Neutrophil (primary cell): ENCODE results near the gene KLHL29.
"Not testable (repeated sequence)": the region's sequence is repeated elsewhere in the genome, so short reads cannot be mapped to it uniquely, and the experiment has no call there.

ENCODE experiments used
- H3K27ac ChIP-seq: fragments of 200-600 bp; sonication (generic); 2 replicates; pipeline ENCODE4 v1.5.1; 2016; ENCODE audit warnings: mild to moderate bottlenecking, moderate library complexity
- H3K27me3 ChIP-seq: fragments of 200-600 bp; sonication (generic); 2 replicates; pipeline ENCODE4 v1.6.0; 2016; ENCODE audit warnings: mild to moderate bottlenecking
- H3K36me3 ChIP-seq: fragments of 200-600 bp; sonication (generic); 2 replicates; pipeline ENCODE4 v1.5.1; 2017
- H3K4me1 ChIP-seq, 2 experiments: fragments of 200-600 bp in 1 of 2; sonication (generic) in 1 of 2; 1 replicate in 1 of 2; 2 replicates in 1 of 2; pipeline versions ENCODE4 v1.5.1 to v1.6.1; 2013 to 2016; ENCODE audit warnings: low read depth in 1 of 2, low read length in 1 of 2, mild to moderate bottlenecking in 1 of 2, moderate library complexity in 1 of 2; ENCODE audit not compliant: control insufficient read depth in 1 of 2, insufficient read depth in 1 of 2
- H3K4me3 ChIP-seq, 2 experiments: fragments of 200-600 bp in 1 of 2; sonication (generic) in 1 of 2; 1 replicate in 1 of 2; 2 replicates in 1 of 2; pipeline ENCODE4 v1.5.1; 2013 to 2016; ENCODE audit warnings: low read depth in 1 of 2, low read length in 1 of 2, mild to moderate bottlenecking in 1 of 2, moderate library complexity in 1 of 2
- H3K9me3 ChIP-seq: fragments of 200-600 bp; sonication (generic); 2 replicates; pipeline ENCODE4 v1.5.1; 2016
- TF ChIP-seq, protein P1 (sequence below): fragments of 200-600 bp; sonication (generic); IDR thresholded peaks from 2 replicates; pipeline ENCODE4 v1.5.1; 2016; ENCODE audit warnings: antibody characterized with exemption

The KLHL29 gene

DNA sequence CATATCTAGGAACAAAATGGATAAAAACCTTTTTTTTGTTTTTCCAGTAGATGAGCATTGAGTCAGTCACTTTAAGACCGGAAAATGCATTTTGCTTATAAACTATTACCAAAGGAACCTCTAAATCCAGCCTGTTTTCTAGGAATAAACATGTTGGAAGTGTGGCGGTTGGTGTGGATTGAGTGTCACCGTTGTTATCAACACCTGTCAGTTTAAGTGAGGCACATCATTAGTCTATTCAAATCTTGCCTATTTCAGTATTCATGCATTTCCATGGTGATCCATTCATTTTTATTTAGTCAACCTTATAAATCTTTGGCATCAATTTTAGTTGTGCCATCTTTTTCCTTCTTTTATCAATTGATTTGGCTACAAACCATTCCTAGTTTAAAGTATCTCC, 3.3 kb downstream of the KLHL29 start:
- Histone ChIP-seq H3K27ac (no peak overlapping the region), H3K27me3 (peaks cover 100% of the 10 kb centered on the region), H3K4me1 (peaks cover 0 to 12% of the 10 kb centered on the region in 2 experiments), H3K9me3 (no peaks in the 10 kb centered on the region), H3K4me3 (no peak overlapping the region), H3K36me3 (no peaks in the 10 kb centered on the region)
- TF ChIP-seq, protein P1, sequence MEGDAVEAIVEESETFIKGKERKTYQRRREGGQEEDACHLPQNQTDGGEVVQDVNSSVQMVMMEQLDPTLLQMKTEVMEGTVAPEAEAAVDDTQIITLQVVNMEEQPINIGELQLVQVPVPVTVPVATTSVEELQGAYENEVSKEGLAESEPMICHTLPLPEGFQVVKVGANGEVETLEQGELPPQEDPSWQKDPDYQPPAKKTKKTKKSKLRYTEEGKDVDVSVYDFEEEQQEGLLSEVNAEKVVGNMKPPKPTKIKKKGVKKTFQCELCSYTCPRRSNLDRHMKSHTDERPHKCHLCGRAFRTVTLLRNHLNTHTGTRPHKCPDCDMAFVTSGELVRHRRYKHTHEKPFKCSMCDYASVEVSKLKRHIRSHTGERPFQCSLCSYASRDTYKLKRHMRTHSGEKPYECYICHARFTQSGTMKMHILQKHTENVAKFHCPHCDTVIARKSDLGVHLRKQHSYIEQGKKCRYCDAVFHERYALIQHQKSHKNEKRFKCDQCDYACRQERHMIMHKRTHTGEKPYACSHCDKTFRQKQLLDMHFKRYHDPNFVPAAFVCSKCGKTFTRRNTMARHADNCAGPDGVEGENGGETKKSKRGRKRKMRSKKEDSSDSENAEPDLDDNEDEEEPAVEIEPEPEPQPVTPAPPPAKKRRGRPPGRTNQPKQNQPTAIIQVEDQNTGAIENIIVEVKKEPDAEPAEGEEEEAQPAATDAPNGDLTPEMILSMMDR = no peak

DNA sequence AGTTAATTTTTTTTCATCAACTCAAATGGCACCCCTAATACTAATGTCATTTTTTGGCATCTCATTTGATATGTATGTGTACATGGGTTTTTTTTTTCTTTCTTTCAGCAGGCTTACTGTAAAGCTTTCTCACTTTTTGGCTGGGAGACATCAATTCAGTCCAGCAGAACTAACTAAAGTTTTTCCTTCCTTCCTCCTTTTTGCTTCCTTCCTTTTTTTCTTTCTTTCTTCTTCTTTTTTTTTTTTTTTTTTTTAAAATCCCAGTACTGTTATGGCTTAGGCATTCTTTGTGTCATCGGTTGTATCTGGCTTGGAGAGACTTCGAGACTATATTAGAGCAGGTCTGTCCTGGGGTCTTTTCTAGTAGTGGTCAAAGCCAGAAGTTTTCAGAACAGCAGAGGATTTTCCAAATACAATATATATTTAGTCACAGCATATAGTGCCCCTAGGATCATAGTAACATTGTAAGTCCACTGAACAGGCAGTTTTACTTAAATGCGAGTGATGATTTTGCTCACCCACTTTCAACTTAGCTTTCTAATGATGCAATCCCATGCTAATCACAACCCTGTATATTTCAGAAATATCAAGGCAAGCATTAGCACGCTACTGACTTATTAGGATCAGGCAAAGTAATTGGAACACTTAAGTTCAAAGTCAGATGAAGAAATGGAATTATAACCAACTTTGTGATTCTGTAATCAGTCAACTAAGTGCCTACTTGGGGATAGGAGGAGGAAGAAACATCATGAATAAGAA, 4.0 kb downstream of the KLHL29 start:
- H3K36me3 ChIP-seq = no peaks in the 10 kb centered on the region

DNA sequence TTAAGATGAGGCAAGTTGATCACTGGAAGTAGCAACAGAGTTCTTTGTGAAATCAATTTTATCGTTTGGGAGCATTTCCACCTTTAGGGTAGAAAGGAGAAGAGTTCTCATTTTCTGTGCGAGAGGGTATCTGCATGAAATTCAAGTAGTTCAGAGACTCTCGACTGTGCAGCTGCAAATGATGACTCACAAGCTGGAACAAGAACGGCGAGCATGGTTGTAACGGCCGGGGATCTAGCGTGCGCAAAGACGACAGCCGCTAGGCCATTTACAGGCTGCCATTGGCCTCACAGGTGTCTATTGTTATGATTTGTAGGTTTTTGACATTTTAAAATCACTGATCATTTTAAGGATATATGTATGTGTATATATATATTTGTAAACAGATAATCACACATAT, 5.2 kb downstream of the KLHL29 start:
- no peak overlapping the region for H3K27ac ChIP-seq
- no peaks in the 10 kb centered on the region for H3K9me3 ChIP-seq
- TF ChIP-seq, protein P1 = no peak
- peaks cover 0 to 12% of the 10 kb centered on the region in 2 experiments for H3K4me1 ChIP-seq
- H3K4me3 ChIP-seq = no peak overlapping the region
- no peaks in the 10 kb centered on the region for H3K36me3 ChIP-seq
- peaks cover 100% of the 10 kb centered on the region for H3K27me3 ChIP-seq

More for the DNA sequence above, 4.0 kb downstream of the KLHL29 start:
- TF ChIP-seq, protein P1 = no peak
- Histone ChIP-seq H3K27me3 (peaks cover 100% of the 10 kb centered on the region), H3K4me1 (peaks cover 0 to 12% of the 10 kb centered on the region in 2 experiments), H3K27ac (no peak overlapping the region), H3K9me3 (no peaks in the 10 kb centered on the region), H3K4me3 (no peak overlapping the region)

DNA sequence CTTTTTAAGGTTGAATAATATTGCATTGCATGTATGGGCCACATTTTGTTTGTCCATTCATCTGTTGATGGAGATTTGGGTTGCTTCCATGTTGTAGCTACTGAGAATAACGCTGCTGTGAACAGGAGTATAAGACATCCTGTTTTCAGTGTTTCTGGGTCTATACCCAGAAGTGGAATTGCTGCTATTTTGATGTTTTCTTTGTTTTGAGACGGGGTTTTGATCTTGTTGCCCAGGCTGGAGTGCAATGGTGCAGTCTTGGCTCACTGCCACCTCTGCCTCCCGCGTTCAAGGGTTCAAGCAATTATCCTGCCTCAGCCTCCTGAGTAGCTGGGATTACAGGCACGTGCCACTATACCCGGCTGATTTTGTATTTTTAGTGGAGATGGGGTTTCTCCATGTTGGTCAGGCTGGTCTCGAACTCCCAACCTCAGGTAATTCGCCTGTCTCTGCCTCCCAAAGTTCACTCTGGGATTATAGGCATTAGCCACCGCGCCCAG, 6.3 kb downstream of the KLHL29 start:
- not testable (repeated sequence) for H3K4me1 ChIP-seq, H3K27ac ChIP-seq, H3K9me3 ChIP-seq, H3K4me3 ChIP-seq, H3K36me3 ChIP-seq
- peaks cover 98% of the 10 kb centered on the region for H3K27me3 ChIP-seq

DNA sequence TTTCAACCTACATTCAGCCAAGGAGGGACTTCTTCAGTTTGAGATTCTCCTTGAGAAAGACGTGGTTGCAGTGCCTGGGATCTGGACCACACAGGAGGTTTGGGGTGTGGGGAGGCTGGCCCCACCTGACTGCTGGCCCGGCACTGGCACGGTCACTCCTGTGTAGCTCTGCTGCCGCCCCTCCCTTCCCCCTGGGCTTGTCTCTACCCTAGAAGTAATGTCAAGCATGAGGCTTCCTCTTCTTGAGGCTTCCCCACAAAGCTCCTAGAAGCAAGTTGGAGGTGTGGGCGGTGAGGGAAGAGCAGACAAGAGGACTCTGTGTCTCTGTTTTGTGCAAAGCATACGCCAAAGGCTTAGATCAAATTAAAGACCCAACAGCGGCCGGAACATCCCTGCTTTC, 8.7 kb downstream of the KLHL29 start:
- no peak overlapping the region for H3K4me3 ChIP-seq
- peaks cover 88% of the 10 kb centered on the region for H3K27me3 ChIP-seq
- H3K4me1 ChIP-seq = no peaks in the 10 kb centered on the region
- H3K27ac ChIP-seq = no peak overlapping the region
- no peaks in the 10 kb centered on the region for H3K9me3 ChIP-seq
- no peaks in the 10 kb centered on the region for H3K36me3 ChIP-seq
- TF ChIP-seq, protein P1 = no peak

DNA sequence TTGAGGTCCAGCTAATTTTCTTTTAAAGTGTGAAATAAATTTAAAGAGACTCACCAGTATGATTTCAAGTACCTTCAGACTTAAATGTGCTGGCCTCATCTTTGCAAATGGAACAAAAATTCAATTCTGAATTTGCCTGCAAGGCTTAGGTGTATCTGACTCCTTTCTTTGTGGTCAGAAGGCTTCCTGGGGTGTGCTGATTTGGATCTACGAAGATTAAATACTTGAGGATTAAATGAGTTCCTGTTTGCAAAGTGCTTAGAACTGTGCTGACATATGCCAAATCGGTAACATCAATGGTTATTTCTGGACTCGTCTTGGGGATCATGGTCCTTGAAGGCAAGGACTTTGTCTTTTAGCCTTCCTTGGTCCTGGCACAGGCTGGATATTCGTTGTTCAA, 9.7 kb downstream of the KLHL29 start:
- TF ChIP-seq, protein P1 = no peak
- no peaks in the 10 kb centered on the region for H3K9me3 ChIP-seq
- H3K4me3 ChIP-seq = no peak overlapping the region
- peaks cover 88% of the 10 kb centered on the region for H3K27me3 ChIP-seq
- no peaks in the 10 kb centered on the region for H3K4me1 ChIP-seq
- H3K27ac ChIP-seq = no peak overlapping the region
- no peaks in the 10 kb centered on the region for H3K36me3 ChIP-seq
